SH-SY5Y (cell line): ENCODE results near the gene HTR5A.

Source experiments
- GATA2 ChIP-seq: IDR thresholded peaks from 2 replicates; pipeline ENCODE4 v1.6.1; 2011; ENCODE audit warnings: mild to moderate bottlenecking, low read depth, low read length
- GATA3 ChIP-seq: IDR thresholded peaks from 2 replicates; pipeline ENCODE4 v1.6.1; 2011; ENCODE audit warnings: low read depth, mild to moderate bottlenecking, low read length, moderate library complexity

Gene HTR5A

GRCh38 chr7:155108144-155108901, 38.2 kb downstream of the HTR5A start:
- no peak for TF ChIP-seq GATA3
- TF ChIP-seq GATA2, result no peak

GRCh38 chr7:155109121-155109520, 39.0 kb downstream of the HTR5A start:
- no peak for TF ChIP-seq GATA3
- no peak for TF ChIP-seq GATA2

DNA sequence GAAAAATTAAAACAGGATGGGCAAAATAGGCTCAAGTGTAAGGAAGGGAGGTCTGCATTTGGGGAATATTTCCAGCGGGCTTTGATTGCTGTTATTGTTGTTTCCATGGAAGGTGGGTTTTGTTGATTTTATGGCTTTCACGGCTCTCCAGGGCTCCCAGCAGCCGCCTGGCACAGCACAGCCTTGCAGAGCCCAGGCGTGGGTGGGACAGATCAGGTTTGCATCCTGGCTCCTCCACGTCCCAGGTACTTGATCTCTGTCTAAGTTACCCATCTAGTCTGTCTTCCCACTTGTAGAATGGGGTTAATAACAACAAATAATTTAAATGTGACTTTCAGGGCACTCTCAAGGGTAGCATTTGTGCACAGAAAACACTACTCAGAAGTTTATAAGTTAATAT, 45.2 kb downstream of the HTR5A start:
- no peak for TF ChIP-seq GATA3
- no peak for TF ChIP-seq GATA2

DNA sequence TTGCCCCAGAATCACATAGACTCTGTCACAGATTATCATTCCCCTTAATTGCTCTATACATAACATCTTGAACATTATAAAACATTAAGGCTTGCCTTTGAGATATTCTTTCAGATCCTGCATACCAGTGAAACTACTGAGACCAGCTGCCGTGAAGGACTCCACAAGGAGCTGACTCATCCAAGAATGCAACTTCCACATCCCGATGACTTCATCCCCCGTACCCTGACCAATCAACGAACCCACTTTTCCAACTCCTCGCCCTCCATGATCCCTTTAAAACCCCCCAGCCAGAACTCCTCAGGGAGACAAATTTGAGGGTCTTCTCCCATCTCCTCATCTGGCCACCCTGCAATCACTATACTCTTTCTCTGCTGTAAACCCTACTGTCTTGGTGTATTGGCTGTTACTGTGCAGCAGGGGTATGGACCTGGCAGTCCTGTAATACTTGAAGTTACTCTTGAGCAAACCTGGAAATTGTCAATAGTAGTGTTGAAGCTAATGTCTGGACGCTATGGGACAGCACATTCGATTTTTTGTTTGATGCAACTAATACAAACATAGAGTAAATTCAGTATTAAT, 49.8 kb downstream of the HTR5A start:
- TF ChIP-seq GATA2, result no peak
- no peak for TF ChIP-seq GATA3

- TF ChIP-seq GATA3, result no peak
Observed at GRCh38 chr7:155120460-155120859, 50.3 kb downstream of the HTR5A start.

- TF ChIP-seq GATA3 (no peak), GATA2 (no peak)
Observed at GRCh38 chr7:155122831-155123230, 52.7 kb downstream of the HTR5A start.

DNA sequence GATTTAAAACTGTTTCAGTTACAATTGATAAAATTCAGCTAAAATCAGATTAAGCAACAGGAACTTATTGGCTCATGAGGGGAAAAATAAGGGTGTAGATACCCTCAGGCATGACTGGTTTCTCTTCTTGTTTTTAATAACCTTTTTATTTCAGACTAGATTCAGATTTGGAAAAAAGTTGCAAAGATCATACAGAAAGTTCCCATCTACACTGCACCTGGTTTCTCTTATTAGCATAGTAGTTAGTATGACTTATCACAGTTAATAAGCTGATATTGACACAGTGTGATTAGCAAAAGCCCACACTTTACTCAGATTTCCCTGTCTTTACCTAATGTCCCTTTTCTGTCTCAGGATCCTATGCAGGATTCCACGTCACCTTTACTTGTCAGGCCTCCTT, 53.3 kb downstream of the HTR5A start:
- no peak for TF ChIP-seq GATA3
- TF ChIP-seq GATA2, result no peak

GRCh38 chr7:155124706-155125105, 54.6 kb downstream of the HTR5A start:
- TF ChIP-seq GATA3 (no peak), GATA2 (no peak)

- TF ChIP-seq GATA2 (no peak), GATA3 (no peak)
Observed at GRCh38 chr7:155129186-155129585, 59.1 kb downstream of the HTR5A start.

DNA sequence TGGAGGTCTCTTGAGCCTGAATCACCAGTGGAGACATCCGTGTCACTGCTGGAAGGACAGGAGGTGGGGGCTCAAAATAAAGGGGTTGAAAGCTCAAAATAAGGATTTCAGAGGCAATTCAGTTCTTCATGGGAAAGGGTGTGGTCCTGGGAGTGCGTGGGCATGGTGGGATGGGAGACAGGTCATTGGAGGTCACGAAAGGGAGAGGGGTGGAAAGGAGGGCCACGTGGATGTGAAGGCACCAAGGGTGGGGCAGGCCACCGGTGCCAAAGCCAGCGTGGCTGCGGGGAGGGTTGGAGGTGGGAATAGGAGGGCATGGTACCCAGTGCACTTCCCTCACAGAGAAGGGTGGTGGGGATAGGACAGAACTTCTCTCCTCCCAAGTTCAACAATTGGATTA, 59.7 kb downstream of the HTR5A start:
- TF ChIP-seq GATA3, result no peak
- no peak for TF ChIP-seq GATA2

DNA sequence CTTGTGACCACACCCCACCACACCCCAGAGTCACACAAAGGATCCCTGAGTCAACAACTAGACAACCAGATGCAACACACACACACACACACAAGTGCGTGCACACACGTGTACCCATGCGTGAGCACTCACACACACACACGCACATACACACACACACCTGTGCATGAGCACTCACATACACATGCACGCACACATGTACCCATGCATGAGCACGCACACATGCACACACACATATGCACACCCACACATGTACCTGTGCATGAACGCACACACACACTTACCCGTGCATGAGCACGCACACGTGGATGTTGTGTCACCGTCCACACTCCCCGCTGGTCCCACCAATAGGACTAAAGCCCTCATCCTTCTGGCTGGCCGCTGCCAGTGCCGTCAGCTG, 60.4 kb downstream of the HTR5A start:
- TF ChIP-seq GATA3, result no peak
- TF ChIP-seq GATA2, result no peak

- TF ChIP-seq GATA3 (no peak), GATA2 (no peak)
Observed at GRCh38 chr7:155131090-155131489, 61.0 kb downstream of the HTR5A start.

- TF ChIP-seq GATA3 (no peak), GATA2 (no peak)
Observed at GRCh38 chr7:155132431-155132830, 62.3 kb downstream of the HTR5A start.

GRCh38 chr7:155136619-155137243, 66.6 kb downstream of the HTR5A start:
- TF ChIP-seq GATA2, result no peak
- TF ChIP-seq GATA3, result no peak
